GM23338 (cell line): ENCODE measurements around the gene SLX9. TPM values are rescaled to one million over a fixed set of nuclear protein-coding genes. Genes with fewer than 3 reads are reported as not detected.

Experiments
- ATAC-seq: fragments of 200-7000 bp; cut with Tn5 transposase; 3 replicates; pipeline ENCODE4 v1.9.1; 2020
- DNase-seq: peaks from one replicate; pipeline ENCODE4 v3.0.0-alpha.2; 2015; ENCODE audit warnings: low spot score
- H2AFZ ChIP-seq: fragments of 200-600 bp; sonication (generic); 2 replicates; pipeline ENCODE4 v1.8.0; 2016; ENCODE audit warnings: antibody characterized with exemption, mild to moderate bottlenecking, moderate library complexity
- H3F3A ChIP-seq: fragments of 200-600 bp; sonication (generic); replicated peaks from 2 replicates; pipeline ENCODE4 v1.8.0; 2017; ENCODE audit warnings: antibody characterized with exemption, mixed run types, low read depth
- H3K27ac ChIP-seq: fragments of 200-600 bp; sonication (generic); 2 replicates; pipeline ENCODE4 v1.6.1; 2016; ENCODE audit warnings: low read depth
- H3K27me3 ChIP-seq: fragments of 200-600 bp; sonication (generic); 2 replicates; pipeline ENCODE4 v1.8.0; 2016; ENCODE audit warnings: mild to moderate bottlenecking, mixed run types, moderate library complexity; ENCODE audit not compliant: insufficient read depth
- H3K36me3 ChIP-seq: fragments of 200-600 bp; sonication (generic); 2 replicates; pipeline ENCODE4 v1.8.0; 2016; ENCODE audit warnings: mild to moderate bottlenecking; ENCODE audit not compliant: insufficient read depth
- H3K4me1 ChIP-seq: fragments of 200-600 bp; sonication (generic); 2 replicates; pipeline ENCODE4 v1.8.0; 2016; ENCODE audit warnings: mild to moderate bottlenecking, moderate library complexity; ENCODE audit not compliant: insufficient read depth
- H3K4me2 ChIP-seq: fragments of 200-600 bp; sonication (generic); 2 replicates; pipeline ENCODE4 v1.7.1; 2017; ENCODE audit warnings: mixed run types
- H3K4me3 ChIP-seq: fragments of 200-600 bp; sonication (generic); 2 replicates; pipeline ENCODE4 v1.6.1; 2016; ENCODE audit warnings: mixed run types
- H3K79me2 ChIP-seq: fragments of 200-600 bp; sonication (generic); replicated peaks from 2 replicates; pipeline ENCODE4 v1.8.0; 2017; ENCODE audit warnings: mild to moderate bottlenecking; ENCODE audit not compliant: insufficient read depth
- H3K9me2 ChIP-seq: fragments of 200-600 bp; sonication (generic); 2 replicates; pipeline ENCODE4 v1.8.0; 2017; ENCODE audit not compliant: insufficient read depth
- H4K20me1 ChIP-seq: fragments of 200-600 bp; sonication (generic); replicated peaks from 2 replicates; pipeline ENCODE4 v1.8.0; 2017; ENCODE audit warnings: mild to moderate bottlenecking; ENCODE audit not compliant: insufficient read depth
- H3K27ac Mint-ChIP-seq: 2 replicates; pipeline ENCODE4 v1.8.0; 2020; ENCODE audit warnings: inconsistent platforms, mild to moderate bottlenecking, moderate library complexity, mixed read lengths
- H3K27me3 Mint-ChIP-seq: 3 replicates; pipeline ENCODE4 v1.8.0; 2022; ENCODE audit warnings: low read depth, mild to moderate bottlenecking, moderate library complexity, mixed read lengths, inconsistent platforms; ENCODE audit not compliant: insufficient read depth, poor library complexity
- H3K36me3 Mint-ChIP-seq: 3 replicates; pipeline ENCODE4 v1.8.0; 2021; ENCODE audit warnings: low read depth, mild to moderate bottlenecking, inconsistent platforms, moderate library complexity, mixed read lengths
- H3K4me1 Mint-ChIP-seq: 3 replicates; pipeline ENCODE4 v1.8.0; 2020; ENCODE audit warnings: mild to moderate bottlenecking, inconsistent platforms, mixed read lengths
- H3K4me3 Mint-ChIP-seq: 3 replicates; pipeline ENCODE4 v1.8.0; 2021; ENCODE audit warnings: moderate library complexity, mild to moderate bottlenecking, inconsistent platforms, mixed read lengths
- H3K9me3 Mint-ChIP-seq: 3 replicates; pipeline ENCODE4 v1.8.0; 2020; ENCODE audit warnings: moderate library complexity, mild to moderate bottlenecking, inconsistent platforms, mixed read lengths
- JUNB ChIP-seq: IDR thresholded peaks from one replicate; pipeline ENCODE4 v1.6.1; 2016; ENCODE audit warnings: antibody characterized with exemption; ENCODE audit not compliant: unreplicated experiment
- NANOG ChIP-seq: IDR thresholded peaks from 2 replicates; pipeline ENCODE4 v1.6.1; 2016; ENCODE audit warnings: antibody characterized with exemption, borderline replicate concordance
- STAT1 ChIP-seq: IDR thresholded peaks from one replicate; pipeline ENCODE4 v1.6.1; 2016; ENCODE audit warnings: antibody characterized with exemption; ENCODE audit not compliant: unreplicated experiment
- ZNF114 ChIP-seq: fragments of 250-450 bp; sonication (Bioruptor Pico); IDR thresholded peaks from 2 replicates; pipeline ENCODE4 v1.5.0; 2020; ENCODE audit warnings: mild to moderate bottlenecking, moderate library complexity
- ZNF331 ChIP-seq: fragments of 250-450 bp; sonication (Bioruptor Pico); IDR thresholded peaks from 2 replicates; pipeline ENCODE4 v1.5.0; 2020; ENCODE audit warnings: low read depth, mild to moderate bottlenecking, moderate library complexity
- polyA plus RNA-seq: library from polyadenylated mRNA; unstranded; fragments of >200 nt; fragmentation: Nextera tagmentation; extraction: Ambion mirVana; gene quantifications from 2 replicates; pipeline ENCODE4 v1.2.1, GENCODE V29; 2016
- total RNA-seq: library from RNA; depleted of rRNA; stranded (reverse); fragments of >200 nt; shearing (Covaris generic); gene quantifications from 2 replicates; pipeline ENCODE4 v1.2.3, GENCODE V29; 2014
- TF ChIP-seq, protein P1 (sequence below): fragments of 250-450 bp; sonication (Bioruptor Pico); IDR thresholded peaks from 2 replicates; pipeline ENCODE4 v1.5.0; 2020; ENCODE audit warnings: mild to moderate bottlenecking, moderate library complexity

The SLX9 gene
- total and polyA plus RNA-seq, 2 experiments from 2014 or later = 41.5 to 46.9 TPM

DNA sequence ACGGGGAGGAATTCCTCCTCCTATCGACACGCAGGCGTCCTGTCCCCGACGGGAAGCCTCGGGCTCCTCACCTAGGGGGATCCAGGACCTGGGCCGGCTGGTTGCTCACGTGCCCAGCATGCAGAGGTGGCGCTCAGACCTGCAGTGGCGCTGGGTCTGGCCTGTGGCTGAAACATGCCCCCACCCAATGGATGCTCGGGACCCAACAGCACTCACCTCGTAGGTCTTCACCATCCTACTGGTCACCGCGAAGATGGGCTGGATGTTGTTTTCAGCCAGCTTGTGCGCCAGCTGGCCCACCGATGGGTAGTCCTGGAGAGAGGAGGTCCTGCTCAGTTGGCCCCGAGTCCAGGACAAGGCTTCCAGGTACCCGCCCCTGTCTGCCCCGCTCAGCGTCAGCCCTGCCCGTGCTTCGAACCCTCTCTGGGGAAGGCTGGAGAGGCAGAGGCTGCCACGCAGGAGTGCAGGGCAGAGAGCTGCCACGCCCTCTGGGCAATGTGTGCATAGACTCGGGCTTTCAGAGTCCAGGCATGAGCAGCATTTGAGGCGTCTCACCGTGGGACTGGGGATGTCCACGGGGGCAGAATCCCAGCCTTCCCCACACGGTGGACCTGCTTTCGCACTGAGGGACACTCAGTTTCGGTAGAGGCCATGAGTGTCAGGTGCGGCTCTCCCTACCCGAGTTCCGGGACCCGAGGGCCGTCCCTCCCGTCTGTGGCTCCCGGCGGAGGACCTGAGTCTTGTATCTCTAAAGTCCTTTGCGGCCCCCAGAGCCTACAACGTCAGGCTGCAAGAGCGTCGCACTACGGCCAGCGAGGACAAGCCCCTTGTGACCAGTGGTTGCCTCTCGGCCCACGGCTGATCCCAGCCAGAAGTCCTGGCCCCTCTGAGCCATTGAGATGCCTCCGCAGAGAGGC lies 40.7 kb upstream of the SLX9 start:
- no peak overlapping the region for H3K27ac ChIP-seq
- no peaks in the 10 kb centered on the region for H4K20me1 ChIP-seq
- no peaks in the 10 kb centered on the region for H3K36me3 ChIP-seq
- H3K4me1 ChIP-seq = no peaks in the 10 kb centered on the region
- H3K4me3 Mint-ChIP-seq = no peak overlapping the region
- H3K9me2 ChIP-seq = no peaks in the 10 kb centered on the region
- H3K4me3 ChIP-seq = no peak overlapping the region
- ATAC-seq = no peak
- peaks cover 12% of the 10 kb centered on the region for H3K27me3 Mint-ChIP-seq
- 0 out of 2 replicates have a peak overlapping the region, but pooled peaks have one; percentile 66 for H2AFZ ChIP-seq
- no peaks in the 10 kb centered on the region for H3K27me3 ChIP-seq
- no peak overlapping the region for H3K27ac Mint-ChIP-seq
- no peaks in the 10 kb centered on the region; the same call in 2 of the 3 replicates for H3K9me3 Mint-ChIP-seq
- H3K4me1 Mint-ChIP-seq = peaks cover 7% of the 10 kb centered on the region
- H3K36me3 Mint-ChIP-seq = no peaks in the 10 kb centered on the region; the same call in 2 of the 3 replicates
- TF ChIP-seq ZNF114 (CRISPR knock-in tag) = no peak
- TF ChIP-seq STAT1 = no peak
- no peak for TF ChIP-seq JUNB
- no peak for TF ChIP-seq NANOG
- TF ChIP-seq ZNF331 = no peak
- TF ChIP-seq, protein P1, sequence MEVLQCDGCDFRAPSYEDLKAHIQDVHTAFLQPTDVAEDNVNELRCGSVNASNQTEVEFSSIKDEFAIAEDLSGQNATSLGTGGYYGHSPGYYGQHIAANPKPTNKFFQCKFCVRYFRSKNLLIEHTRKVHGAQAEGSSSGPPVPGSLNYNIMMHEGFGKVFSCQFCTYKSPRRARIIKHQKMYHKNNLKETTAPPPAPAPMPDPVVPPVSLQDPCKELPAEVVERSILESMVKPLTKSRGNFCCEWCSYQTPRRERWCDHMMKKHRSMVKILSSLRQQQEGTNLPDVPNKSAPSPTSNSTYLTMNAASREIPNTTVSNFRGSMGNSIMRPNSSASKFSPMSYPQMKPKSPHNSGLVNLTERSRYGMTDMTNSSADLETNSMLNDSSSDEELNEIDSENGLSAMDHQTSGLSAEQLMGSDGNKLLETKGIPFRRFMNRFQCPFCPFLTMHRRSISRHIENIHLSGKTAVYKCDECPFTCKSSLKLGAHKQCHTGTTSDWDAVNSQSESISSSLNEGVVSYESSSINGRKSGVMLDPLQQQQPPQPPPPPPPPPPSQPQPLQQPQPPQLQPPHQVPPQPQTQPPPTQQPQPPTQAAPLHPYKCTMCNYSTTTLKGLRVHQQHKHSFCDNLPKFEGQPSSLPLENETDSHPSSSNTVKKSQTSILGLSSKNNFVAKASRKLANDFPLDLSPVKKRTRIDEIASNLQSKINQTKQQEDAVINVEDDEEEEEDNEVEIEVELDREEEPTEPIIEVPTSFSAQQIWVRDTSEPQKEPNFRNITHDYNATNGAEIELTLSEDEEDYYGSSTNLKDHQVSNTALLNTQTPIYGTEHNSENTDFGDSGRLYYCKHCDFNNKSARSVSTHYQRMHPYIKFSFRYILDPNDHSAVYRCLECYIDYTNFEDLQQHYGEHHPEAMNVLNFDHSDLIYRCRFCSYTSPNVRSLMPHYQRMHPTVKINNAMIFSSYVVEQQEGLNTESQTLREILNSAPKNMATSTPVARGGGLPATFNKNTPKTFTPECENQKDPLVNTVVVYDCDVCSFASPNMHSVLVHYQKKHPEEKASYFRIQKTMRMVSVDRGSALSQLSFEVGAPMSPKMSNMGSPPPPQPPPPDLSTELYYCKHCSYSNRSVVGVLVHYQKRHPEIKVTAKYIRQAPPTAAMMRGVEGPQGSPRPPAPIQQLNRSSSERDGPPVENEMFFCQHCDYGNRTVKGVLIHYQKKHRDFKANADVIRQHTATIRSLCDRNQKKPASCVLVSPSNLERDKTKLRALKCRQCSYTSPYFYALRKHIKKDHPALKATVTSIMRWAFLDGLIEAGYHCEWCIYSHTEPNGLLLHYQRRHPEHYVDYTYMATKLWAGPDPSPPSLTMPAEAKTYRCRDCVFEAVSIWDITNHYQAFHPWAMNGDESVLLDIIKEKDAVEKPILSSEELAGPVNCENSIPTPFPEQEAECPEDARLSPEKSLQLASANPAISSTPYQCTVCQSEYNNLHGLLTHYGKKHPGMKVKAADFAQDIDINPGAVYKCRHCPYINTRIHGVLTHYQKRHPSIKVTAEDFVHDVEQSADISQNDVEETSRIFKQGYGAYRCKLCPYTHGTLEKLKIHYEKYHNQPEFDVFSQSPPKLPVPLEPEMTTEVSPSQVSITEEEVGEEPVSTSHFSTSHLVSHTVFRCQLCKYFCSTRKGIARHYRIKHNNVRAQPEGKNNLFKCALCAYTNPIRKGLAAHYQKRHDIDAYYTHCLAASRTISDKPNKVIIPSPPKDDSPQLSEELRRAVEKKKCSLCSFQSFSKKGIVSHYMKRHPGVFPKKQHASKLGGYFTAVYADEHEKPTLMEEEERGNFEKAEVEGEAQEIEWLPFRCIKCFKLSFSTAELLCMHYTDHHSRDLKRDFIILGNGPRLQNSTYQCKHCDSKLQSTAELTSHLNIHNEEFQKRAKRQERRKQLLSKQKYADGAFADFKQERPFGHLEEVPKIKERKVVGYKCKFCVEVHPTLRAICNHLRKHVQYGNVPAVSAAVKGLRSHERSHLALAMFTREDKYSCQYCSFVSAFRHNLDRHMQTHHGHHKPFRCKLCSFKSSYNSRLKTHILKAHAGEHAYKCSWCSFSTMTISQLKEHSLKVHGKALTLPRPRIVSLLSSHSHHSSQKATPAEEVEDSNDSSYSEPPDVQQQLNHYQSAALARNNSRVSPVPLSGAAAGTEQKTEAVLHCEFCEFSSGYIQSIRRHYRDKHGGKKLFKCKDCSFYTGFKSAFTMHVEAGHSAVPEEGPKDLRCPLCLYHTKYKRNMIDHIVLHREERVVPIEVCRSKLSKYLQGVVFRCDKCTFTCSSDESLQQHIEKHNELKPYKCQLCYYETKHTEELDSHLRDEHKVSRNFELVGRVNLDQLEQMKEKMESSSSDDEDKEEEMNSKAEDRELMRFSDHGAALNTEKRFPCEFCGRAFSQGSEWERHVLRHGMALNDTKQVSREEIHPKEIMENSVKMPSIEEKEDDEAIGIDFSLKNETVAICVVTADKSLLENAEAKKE (CRISPR knock-in tag) = no peak
- no peak overlapping the region for H3K4me2 ChIP-seq
- no peak for DNase-seq
- H3F3A ChIP-seq = peaks cover 9% of the 10 kb centered on the region
- H3K79me2 ChIP-seq = no peaks in the 10 kb centered on the region
